Mammary microvascular endothelial cell (primary cell): ENCODE data around the gene EPHB6. TPM values are rescaled to one million over a fixed set of nuclear protein-coding genes. Genes with fewer than 3 reads are reported as not detected.

ENCODE experiments used
- total RNA-seq: library from RNA; depleted of rRNA; stranded (reverse); fragments of >200 nt; gene quantifications from 2 replicates; pipeline ENCODE4 v1.2.3, GENCODE V29; 2015

EPHB6 gene, protein sequence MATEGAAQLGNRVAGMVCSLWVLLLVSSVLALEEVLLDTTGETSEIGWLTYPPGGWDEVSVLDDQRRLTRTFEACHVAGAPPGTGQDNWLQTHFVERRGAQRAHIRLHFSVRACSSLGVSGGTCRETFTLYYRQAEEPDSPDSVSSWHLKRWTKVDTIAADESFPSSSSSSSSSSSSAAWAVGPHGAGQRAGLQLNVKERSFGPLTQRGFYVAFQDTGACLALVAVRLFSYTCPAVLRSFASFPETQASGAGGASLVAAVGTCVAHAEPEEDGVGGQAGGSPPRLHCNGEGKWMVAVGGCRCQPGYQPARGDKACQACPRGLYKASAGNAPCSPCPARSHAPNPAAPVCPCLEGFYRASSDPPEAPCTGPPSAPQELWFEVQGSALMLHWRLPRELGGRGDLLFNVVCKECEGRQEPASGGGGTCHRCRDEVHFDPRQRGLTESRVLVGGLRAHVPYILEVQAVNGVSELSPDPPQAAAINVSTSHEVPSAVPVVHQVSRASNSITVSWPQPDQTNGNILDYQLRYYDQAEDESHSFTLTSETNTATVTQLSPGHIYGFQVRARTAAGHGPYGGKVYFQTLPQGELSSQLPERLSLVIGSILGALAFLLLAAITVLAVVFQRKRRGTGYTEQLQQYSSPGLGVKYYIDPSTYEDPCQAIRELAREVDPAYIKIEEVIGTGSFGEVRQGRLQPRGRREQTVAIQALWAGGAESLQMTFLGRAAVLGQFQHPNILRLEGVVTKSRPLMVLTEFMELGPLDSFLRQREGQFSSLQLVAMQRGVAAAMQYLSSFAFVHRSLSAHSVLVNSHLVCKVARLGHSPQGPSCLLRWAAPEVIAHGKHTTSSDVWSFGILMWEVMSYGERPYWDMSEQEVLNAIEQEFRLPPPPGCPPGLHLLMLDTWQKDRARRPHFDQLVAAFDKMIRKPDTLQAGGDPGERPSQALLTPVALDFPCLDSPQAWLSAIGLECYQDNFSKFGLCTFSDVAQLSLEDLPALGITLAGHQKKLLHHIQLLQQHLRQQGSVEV
- 0.15 TPM in 1 of 2 replicates, not detected in the other for total RNA-seq

DNA sequence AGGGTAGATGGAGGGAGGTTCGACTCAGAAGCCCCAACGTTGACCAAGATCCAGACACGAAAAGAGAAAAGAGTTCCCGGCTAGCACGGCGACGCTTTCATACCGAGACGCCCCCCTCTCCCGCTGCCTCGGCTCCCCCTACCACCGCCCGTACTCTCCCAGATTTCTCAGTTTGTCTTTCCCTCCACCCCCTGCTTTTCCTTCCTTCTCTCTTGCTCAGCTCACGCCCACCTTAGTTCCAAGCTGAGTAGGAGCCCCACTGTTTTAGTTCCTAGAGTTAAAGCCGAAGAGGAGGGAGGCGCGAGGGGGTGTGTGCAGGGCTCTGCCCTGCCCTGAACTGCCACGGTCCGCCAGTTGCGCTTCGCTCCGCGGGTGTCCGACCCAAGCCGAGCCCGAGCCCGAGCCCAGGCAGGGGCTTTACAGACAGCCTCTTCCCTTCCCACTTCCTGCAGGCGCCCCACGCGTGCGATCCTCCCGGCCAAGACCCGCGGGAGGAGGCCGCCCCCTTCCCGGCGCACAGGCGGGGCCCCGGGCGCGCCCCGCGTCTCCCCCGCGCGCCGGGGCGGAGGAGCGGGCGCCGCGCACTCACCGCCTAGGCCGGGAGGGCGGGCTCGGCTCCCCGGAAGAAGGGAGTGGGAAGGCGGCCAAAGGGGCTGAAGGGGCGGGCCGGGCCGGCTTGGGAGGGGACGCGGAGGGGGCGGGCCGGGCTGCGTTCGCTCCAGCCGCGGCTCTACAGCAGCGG, at the start of gene EPHB6:
Gene EPHB6, plus strand, starts transcription at position 705 of the 742 bp plus-strand sequence. CDS start 8,152 bp downstream, outside the sequence.

DNA sequence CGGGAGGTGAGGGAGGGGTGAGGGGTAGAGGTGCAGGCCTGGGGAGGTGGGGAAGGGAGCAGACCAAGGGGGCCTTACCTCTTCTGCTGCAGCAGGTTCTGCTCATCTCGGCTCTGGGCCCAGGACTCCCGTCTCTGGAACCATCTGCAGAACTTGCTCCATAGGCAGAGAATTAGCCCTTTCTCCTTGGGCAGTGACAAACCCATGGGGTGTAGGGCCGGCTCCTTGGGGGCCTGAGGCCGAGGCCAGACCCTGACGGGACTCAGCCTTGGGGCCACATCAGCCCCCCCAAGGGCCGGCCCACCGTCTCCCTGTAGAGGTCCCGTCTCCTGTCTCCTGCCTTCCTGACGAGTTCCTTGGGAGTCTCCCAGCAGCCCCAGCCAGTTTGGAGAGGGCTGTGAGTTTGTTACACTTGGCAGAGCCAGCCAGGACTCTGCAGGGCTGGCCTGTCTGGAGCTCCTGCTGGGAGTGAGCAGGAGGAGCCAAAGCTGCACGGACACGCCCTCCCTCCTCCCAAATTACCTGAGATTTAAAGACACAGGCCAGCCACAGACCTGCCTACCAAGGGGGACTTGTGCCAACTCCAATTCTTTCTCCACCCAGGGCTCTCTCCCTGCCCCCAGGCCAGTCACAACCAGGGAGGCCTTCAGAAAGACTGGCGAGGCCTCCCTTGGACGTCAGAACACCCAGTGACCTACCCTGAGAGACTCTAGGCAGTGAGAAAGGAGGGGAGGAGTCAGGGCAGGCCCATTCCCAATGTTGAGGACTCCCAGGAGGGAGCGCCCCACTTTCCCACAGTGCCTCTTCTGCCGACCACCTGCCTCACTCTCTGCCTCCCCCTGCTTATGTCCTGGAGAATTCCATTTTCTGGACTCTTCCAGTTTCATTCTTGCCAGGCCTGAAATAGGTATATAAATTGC, 30.7 kb downstream of the EPHB6 start, which contains the start of gene TRPV6:
Gene TRPV6, minus strand, starts transcription at position 435 of the 920 bp plus-strand sequence.

Other genes starting within 250 kb of the EPHB6 start
- gene PRSS1, start 105.6 kb upstream of the EPHB6 start, total RNA-seq: not detected in 2 replicates
- gene PRSS2, start 84.1 kb upstream of the EPHB6 start, total RNA-seq: not detected in 2 replicates
- gene TRPV6, start 30.7 kb downstream of the EPHB6 start, total RNA-seq: not detected in 2 replicates
- gene TRPV5, start 78.7 kb downstream of the EPHB6 start, total RNA-seq: not detected in 2 replicates
- gene LLCFC1, start 84.4 kb downstream of the EPHB6 start, total RNA-seq: not detected in 2 replicates
- not detected in 2 replicates for gene KEL, start 107.3 kb downstream of the EPHB6 start, total RNA-seq
- not detected in 2 replicates for gene OR9A2, start 172.1 kb downstream of the EPHB6 start, total RNA-seq
- not detected in 2 replicates for gene OR6V1, start 197.3 kb downstream of the EPHB6 start, total RNA-seq